ENCODE data around the gene NRXN2.
A peak's percentile ranks its signal among the peaks of the same experiment; 100 is the strongest.

The NRXN2 gene

DNA sequence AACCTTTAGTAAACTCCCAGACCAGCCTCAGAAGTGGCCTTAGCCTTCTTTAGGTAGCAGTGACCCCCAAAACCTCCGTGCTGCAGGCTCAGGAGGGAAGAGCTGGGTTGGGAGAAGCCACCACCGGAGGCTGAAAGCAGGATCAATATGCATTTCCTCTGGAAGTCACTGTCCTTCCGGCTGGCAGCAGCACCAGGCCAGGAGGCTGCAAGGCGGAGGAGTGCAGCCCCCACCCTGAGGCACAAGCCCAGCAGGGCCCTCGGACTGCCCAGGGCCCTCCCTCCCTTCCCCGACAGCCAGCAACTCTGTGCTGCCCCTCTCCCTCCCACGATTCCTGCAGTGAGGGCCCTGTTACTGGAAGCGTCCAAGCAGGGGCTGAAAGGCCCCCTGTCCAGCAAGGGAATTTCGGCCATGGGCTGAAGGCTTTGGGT is 3.2 kb upstream of the NRXN2 start:
- TF ChIP-seq ZNF600 (tag by site-specific recombination; IDR thresholded peaks at IDR 0.05): no peak
- no peak for TF ChIP-seq ZBTB7A (tag by site-specific recombination; IDR thresholded peaks at IDR 0.05; ENCODE audit: low read depth)
- TF ChIP-seq ZIC2 (tag by site-specific recombination; IDR thresholded peaks at IDR 0.05): peak; percentile 71
- TF ChIP-seq, protein P1, sequence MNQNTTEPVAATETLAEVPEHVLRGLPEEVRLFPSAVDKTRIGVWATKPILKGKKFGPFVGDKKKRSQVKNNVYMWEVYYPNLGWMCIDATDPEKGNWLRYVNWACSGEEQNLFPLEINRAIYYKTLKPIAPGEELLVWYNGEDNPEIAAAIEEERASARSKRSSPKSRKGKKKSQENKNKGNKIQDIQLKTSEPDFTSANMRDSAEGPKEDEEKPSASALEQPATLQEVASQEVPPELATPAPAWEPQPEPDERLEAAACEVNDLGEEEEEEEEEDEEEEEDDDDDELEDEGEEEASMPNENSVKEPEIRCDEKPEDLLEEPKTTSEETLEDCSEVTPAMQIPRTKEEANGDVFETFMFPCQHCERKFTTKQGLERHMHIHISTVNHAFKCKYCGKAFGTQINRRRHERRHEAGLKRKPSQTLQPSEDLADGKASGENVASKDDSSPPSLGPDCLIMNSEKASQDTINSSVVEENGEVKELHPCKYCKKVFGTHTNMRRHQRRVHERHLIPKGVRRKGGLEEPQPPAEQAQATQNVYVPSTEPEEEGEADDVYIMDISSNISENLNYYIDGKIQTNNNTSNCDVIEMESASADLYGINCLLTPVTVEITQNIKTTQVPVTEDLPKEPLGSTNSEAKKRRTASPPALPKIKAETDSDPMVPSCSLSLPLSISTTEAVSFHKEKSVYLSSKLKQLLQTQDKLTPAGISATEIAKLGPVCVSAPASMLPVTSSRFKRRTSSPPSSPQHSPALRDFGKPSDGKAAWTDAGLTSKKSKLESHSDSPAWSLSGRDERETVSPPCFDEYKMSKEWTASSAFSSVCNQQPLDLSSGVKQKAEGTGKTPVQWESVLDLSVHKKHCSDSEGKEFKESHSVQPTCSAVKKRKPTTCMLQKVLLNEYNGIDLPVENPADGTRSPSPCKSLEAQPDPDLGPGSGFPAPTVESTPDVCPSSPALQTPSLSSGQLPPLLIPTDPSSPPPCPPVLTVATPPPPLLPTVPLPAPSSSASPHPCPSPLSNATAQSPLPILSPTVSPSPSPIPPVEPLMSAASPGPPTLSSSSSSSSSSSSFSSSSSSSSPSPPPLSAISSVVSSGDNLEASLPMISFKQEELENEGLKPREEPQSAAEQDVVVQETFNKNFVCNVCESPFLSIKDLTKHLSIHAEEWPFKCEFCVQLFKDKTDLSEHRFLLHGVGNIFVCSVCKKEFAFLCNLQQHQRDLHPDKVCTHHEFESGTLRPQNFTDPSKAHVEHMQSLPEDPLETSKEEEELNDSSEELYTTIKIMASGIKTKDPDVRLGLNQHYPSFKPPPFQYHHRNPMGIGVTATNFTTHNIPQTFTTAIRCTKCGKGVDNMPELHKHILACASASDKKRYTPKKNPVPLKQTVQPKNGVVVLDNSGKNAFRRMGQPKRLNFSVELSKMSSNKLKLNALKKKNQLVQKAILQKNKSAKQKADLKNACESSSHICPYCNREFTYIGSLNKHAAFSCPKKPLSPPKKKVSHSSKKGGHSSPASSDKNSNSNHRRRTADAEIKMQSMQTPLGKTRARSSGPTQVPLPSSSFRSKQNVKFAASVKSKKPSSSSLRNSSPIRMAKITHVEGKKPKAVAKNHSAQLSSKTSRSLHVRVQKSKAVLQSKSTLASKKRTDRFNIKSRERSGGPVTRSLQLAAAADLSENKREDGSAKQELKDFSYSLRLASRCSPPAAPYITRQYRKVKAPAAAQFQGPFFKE (tag by site-specific recombination; IDR thresholded peaks at IDR 0.05; ENCODE audit: borderline replicate concordance): no peak
- no peak for TF ChIP-seq ZNF155 (tag by site-specific recombination; IDR thresholded peaks at IDR 0.05)
- no peak overlapping the region for H3K27ac ChIP-seq (ENCODE audit: extremely low read depth, low read depth, low read length)
- H3K4me3 ChIP-seq (ENCODE audit: low read depth, low read length): no peak overlapping the region
- CTCF ChIA-PET: interaction anchor here (0.6 to 2.4 kb wide), 6 partner anchors 9 to 236 kb away, joined by 3 to 15 read pairs (median 5); no protein-coding TSS in a partner anchor
- no peaks in the 10 kb centered on the region for H3K4me1 ChIP-seq (ENCODE audit: control insufficient read depth, insufficient read depth, low read length)
- H3K9me3 ChIP-seq (ENCODE audit: control insufficient read depth, insufficient read depth, low read depth, low read length): no peaks in the 10 kb centered on the region
- H3K36me3 ChIP-seq (ENCODE audit: control insufficient read depth in 2 of 2, insufficient read depth in 1 of 2, low read length in 2 of 2): no peaks in the 10 kb centered on the region
- POLR2A ChIA-PET: no interaction called here

DNA sequence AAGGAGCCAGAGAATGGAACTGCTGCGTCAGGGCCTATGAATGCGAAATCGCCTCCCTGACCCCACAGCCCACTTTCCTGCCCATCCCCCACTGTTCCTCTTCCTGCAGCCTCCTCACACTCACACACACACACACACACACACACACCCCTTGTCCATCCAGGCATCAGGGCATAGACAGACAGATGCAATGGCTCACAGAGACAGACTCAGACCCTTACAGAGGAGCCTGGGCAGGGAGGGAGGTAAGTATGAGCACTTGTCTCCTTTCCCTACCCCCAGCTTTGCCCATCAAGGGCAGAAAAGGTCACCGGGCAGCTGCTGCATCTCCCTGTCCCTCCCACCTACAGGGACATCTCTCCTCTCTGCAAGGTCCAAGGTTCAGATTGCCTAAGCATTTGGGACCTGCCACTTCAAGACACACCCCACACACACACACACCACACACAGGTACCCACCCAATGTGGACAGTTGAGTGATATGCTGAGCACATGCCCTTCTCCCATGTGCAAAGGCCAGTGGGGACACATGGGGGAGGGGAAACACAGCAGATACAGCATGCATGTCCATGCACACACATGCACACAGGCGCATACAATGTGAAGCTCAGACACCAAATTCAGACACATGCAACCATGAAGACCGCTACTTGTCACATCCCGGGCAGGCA is 2.0 kb upstream of the NRXN2 start:
- Histone ChIP-seq H3K27ac (ENCODE audit: extremely low read depth, low read depth, low read length) (no peak overlapping the region), H3K4me3 (ENCODE audit: low read depth, low read length) (no peak overlapping the region), H3K4me1 (ENCODE audit: control insufficient read depth, insufficient read depth, low read length) (no peaks in the 10 kb centered on the region), H3K9me3 (ENCODE audit: control insufficient read depth, insufficient read depth, low read depth, low read length) (no peaks in the 10 kb centered on the region), H3K36me3 (ENCODE audit: control insufficient read depth in 2 of 2, insufficient read depth in 1 of 2, low read length in 2 of 2) (no peaks in the 10 kb centered on the region)
- TF ChIP-seq ZBTB17 (tag by site-specific recombination; IDR thresholded peaks at IDR 0.05) (peak; percentile 48; the same call in 1 of the 2 replicates), GLIS1 (tag by site-specific recombination; IDR thresholded peaks at IDR 0.05) (no peak)
- ChIA-PET POLR2A (no interaction called here), CTCF (interaction anchor here (1.0 to 1.1 kb wide), 3 partner anchors 16 to 235 kb away, joined by 4 to 7 read pairs (median 5); no protein-coding TSS in a partner anchor)

DNA sequence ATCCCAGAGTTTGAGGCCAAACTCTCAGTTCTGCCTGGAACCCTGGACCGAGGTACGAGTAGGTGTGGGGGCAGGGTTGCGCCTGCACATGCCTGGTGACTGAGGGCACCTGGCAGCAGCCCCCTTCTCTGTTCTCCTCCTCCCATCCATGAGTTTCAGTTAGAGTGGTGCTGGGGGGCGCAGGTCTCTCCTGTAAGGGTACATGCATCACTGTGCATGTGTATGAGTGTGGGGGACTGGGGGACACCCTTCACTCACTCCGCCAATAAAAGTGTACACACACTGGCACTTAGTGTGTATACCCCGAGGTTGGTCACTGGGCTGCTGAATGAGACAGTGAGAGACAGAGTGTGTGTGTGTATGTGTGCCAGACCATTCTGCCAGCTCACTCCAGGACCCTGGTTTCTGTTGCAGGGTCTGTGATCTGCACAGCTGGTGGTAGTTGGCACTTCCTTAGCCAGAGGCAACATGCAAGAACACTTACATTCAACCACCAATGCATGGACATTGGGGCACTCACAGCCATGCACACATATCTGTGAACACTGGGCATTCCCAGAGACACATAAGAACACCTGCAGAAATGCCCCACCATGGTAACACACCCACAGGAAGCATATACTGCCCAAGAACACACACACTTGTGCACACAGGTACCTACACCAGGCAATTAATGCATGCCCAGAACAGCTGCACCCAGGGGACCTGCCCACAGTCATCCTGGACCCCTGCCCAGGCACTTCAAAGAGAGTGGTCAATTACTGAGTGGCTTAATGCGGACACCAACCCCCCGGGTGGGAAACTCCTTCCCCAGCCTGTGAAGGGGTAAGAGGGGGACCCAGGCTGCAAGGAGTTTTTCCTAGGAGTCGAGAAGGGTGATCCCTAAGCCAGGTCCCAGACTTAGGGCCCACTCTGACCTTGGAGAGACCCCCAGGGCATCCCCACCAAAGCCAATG is 1.2 kb upstream of the NRXN2 start:
- CTCF ChIA-PET: interaction anchor here (0.6 to 1.0 kb wide), 3 partner anchors 20 to 54 kb away, joined by 3 to 4 read pairs (median 3); no protein-coding TSS in a partner anchor
- Histone ChIP-seq H3K4me1 (ENCODE audit: control insufficient read depth, insufficient read depth, low read length) (no peaks in the 10 kb centered on the region), H3K36me3 (ENCODE audit: control insufficient read depth in 2 of 2, insufficient read depth in 1 of 2, low read length in 2 of 2) (no peaks in the 10 kb centered on the region), H3K4me3 (ENCODE audit: low read depth, low read length) (no peak overlapping the region), H3K9me3 (ENCODE audit: control insufficient read depth, insufficient read depth, low read depth, low read length) (no peaks in the 10 kb centered on the region), H3K27ac (ENCODE audit: extremely low read depth, low read depth, low read length) (no peak overlapping the region)
- POLR2A ChIA-PET: no interaction called here
- TF ChIP-seq SCRT1 (tag by site-specific recombination; IDR thresholded peaks at IDR 0.05; ENCODE audit: borderline replicate concordance): no peak
- TF ChIP-seq, protein P2, sequence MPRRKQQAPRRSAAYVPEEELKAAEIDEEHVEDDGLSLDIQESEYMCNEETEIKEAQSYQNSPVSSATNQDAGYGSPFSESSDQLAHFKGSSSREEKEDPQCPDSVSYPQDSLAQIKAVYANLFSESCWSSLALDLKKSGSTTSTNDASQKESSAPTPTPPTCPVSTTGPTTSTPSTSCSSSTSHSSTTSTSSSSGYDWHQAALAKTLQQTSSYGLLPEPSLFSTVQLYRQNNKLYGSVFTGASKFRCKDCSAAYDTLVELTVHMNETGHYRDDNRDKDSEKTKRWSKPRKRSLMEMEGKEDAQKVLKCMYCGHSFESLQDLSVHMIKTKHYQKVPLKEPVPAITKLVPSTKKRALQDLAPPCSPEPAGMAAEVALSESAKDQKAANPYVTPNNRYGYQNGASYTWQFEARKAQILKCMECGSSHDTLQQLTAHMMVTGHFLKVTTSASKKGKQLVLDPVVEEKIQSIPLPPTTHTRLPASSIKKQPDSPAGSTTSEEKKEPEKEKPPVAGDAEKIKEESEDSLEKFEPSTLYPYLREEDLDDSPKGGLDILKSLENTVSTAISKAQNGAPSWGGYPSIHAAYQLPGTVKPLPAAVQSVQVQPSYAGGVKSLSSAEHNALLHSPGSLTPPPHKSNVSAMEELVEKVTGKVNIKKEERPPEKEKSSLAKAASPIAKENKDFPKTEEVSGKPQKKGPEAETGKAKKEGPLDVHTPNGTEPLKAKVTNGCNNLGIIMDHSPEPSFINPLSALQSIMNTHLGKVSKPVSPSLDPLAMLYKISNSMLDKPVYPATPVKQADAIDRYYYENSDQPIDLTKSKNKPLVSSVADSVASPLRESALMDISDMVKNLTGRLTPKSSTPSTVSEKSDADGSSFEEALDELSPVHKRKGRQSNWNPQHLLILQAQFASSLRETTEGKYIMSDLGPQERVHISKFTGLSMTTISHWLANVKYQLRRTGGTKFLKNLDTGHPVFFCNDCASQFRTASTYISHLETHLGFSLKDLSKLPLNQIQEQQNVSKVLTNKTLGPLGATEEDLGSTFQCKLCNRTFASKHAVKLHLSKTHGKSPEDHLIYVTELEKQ (tag by site-specific recombination; IDR thresholded peaks at IDR 0.05; ENCODE audit: borderline replicate concordance): no peak
- no peak for TF ChIP-seq ZNF473 (tag by site-specific recombination; IDR thresholded peaks at IDR 0.05)
- TF ChIP-seq ZNF510 (tag by site-specific recombination; IDR thresholded peaks at IDR 0.05; ENCODE audit: insufficient replicate concordance): no peak
- TF ChIP-seq SETDB1 (IDR thresholded peaks at IDR 0.05; ENCODE audit: insufficient read length, low read length): no peak
- TF ChIP-seq ZNF174 (tag by site-specific recombination; IDR thresholded peaks at IDR 0.05): no peak
- no peak for TF ChIP-seq ZNF843 (tag by site-specific recombination; IDR thresholded peaks at IDR 0.05)
- no peak for TF ChIP-seq ZNF132 (tag by site-specific recombination; IDR thresholded peaks at IDR 0.05; ENCODE audit: borderline replicate concordance)
